GM12878 (cell line): Measurements from ENCODE around the gene LGALS8. TPM values are rescaled to one million over a fixed set of nuclear protein-coding genes. Genes with fewer than 3 reads are reported as not detected.

ENCODE experiments used
- ATAC-seq: fragments of 200-7000 bp; cut with Tn5 transposase; 3 replicates; pipeline ENCODE4 v1.9.1; 2020; ENCODE audit warnings: mild to moderate bottlenecking, moderate library complexity
- BruUV-seq: library from RNA; stranded (reverse); fragments of 400-500 nt; replicated peaks from 2 replicates; lab custom pipeline; 2021; lab: Mats Ljungman, UMichigan
- CTCF ChIA-PET: fragments of 300-600 bp; sonication (Branson Sonifier 250); formaldehyde crosslinking; extraction: SDS; loops from one replicate; lab custom pipeline; 2021; ENCODE audit warnings: inconsistent platforms; lab: Yijun Ruan, JAX
- POLR2A ChIA-PET: fragments of 350-600 bp; formaldehyde crosslinking; extraction: SDS; loops from one replicate; lab custom pipeline; 2021; ENCODE audit warnings: inconsistent platforms; lab: Charles Lee
- RAD21 ChIA-PET: fragments of 300-600 bp; sonication (Branson Sonifier 250); formaldehyde crosslinking; loops from one replicate; lab custom pipeline; 2023; ENCODE audit warnings: antibody characterized with exemption; ENCODE audit not compliant: unreplicated experiment; lab: Charles Lee
- SMC1A ChIA-PET: fragments of 300-600 bp; sonication (Branson Sonifier 250); formaldehyde crosslinking; loops from one replicate; lab custom pipeline; 2023; ENCODE audit not compliant: unreplicated experiment, uncharacterized antibody; lab: Charles Lee
- DNase-seq: peaks from one replicate; pipeline ENCODE4 v3.0.0-alpha.2; 2011; ENCODE audit warnings: low read depth, low spot score
- FAIRE-seq: peaks from 3 replicates; lab custom pipeline; 2011; peaks lifted over from hg19 to GRCh38; lab: Jason Lieb, UNC
- H2AFZ ChIP-seq: 2 replicates; pipeline ENCODE4 v1.6.0; 2011; ENCODE audit warnings: low read depth, low read length, control low read depth; ENCODE audit not compliant: control insufficient read depth
- H3K27ac ChIP-seq: 2 replicates; pipeline ENCODE4 v1.5.1; 2011; ENCODE audit warnings: control low read depth; ENCODE audit not compliant: control insufficient read depth, insufficient read depth
- H3K27me3 ChIP-seq, 2 experiments: replicated peaks in 1 of 2; 2 replicates each; pipeline versions ENCODE4 v1.6.0 to v1.6.1; 2011; ENCODE audit warnings: low read length in 1 of 2; ENCODE audit not compliant: control insufficient read depth in 2 of 2, insufficient read depth in 2 of 2
- H3K36me3 ChIP-seq, 2 experiments: 2 replicates each; pipeline ENCODE4 v1.5.1; 2011; ENCODE audit warnings: low read length in 1 of 2; ENCODE audit not compliant: control insufficient read depth in 2 of 2, insufficient read depth in 2 of 2
- H3K4me1 ChIP-seq: 2 replicates; pipeline ENCODE4 v1.6.1; 2011; ENCODE audit warnings: mild to moderate bottlenecking, low read length, moderate library complexity, mixed read lengths; ENCODE audit not compliant: control insufficient read depth, insufficient read depth
- H3K4me2 ChIP-seq: 2 replicates; pipeline ENCODE4 v1.6.0; 2011; ENCODE audit warnings: control low read depth; ENCODE audit not compliant: control insufficient read depth, insufficient read depth
- H3K4me3 ChIP-seq: fragments of 200-600 bp; sonication (generic); 2 replicates; pipeline ENCODE4 v1.5.1; 2016
- H3K79me2 ChIP-seq: 2 replicates; pipeline ENCODE4 v1.6.0; 2011; ENCODE audit warnings: low read length; ENCODE audit not compliant: control insufficient read depth, insufficient read depth
- H3K9ac ChIP-seq: 2 replicates; pipeline ENCODE4 v1.8.0; 2011; ENCODE audit warnings: low read length, control low read depth, mixed read lengths; ENCODE audit not compliant: control insufficient read depth, insufficient read depth
- H3K9me3 ChIP-seq: replicated peaks from 3 replicates; pipeline ENCODE4 v1.5.1; 2011; ENCODE audit warnings: mild to moderate bottlenecking, low read length; ENCODE audit not compliant: control insufficient read depth, insufficient read depth
- H4K20me1 ChIP-seq: 2 replicates; pipeline ENCODE4 v1.6.0; 2011; ENCODE audit not compliant: control insufficient read depth, insufficient read depth
- CEBPB ChIP-seq, 2 experiments: fragments of 150-350 bp in 1 of 2; IDR thresholded peaks; 2 replicates each; pipeline ENCODE4 v1.6.1; 2012 to 2014; ENCODE audit warnings: low read depth in 2 of 2, low read length in 2 of 2, borderline replicate concordance in 1 of 2, inconsistent platforms in 1 of 2
- FOXM1 ChIP-seq: IDR thresholded peaks from 2 replicates; pipeline ENCODE4 v1.6.1; 2012; ENCODE audit warnings: low read depth, mild to moderate bottlenecking, inconsistent platforms, low read length, moderate library complexity
- IRF4 ChIP-seq: IDR thresholded peaks from 2 replicates; pipeline ENCODE4 v1.6.1; 2011; ENCODE audit warnings: low read depth, low read length
- MEF2A ChIP-seq: IDR thresholded peaks from 2 replicates; pipeline ENCODE4 v1.6.1; 2011; ENCODE audit warnings: low read depth, mild to moderate bottlenecking, low read length, moderate library complexity; ENCODE audit not compliant: insufficient read depth
- MYC ChIP-seq: IDR thresholded peaks from 2 replicates; pipeline ENCODE4 v1.6.1; 2011; ENCODE audit warnings: mild to moderate bottlenecking, low read length, moderate library complexity, inconsistent platforms; ENCODE audit not compliant: insufficient read depth, insufficient replicate concordance, insufficient read length, severe bottlenecking
- NBN ChIP-seq: fragments of 450-650 bp; IDR thresholded peaks from 2 replicates; pipeline ENCODE4 v1.6.1; 2016
- SMAD5 ChIP-seq: IDR thresholded peaks from 2 replicates; pipeline ENCODE4 v1.6.1; 2016; ENCODE audit warnings: antibody characterized with exemption, low read depth
- STAT1 ChIP-seq: fragments of 450-650 bp; conservative IDR thresholded peaks from 2 replicates; pipeline ENCODE4 v1.6.1; 2014; ENCODE audit warnings: antibody characterized with exemption, mild to moderate bottlenecking
- SUPT20H ChIP-seq: IDR thresholded peaks from 2 replicates; pipeline ENCODE4 v1.6.1; 2011; ENCODE audit warnings: low read depth, mild to moderate bottlenecking, low read length, moderate library complexity, borderline replicate concordance; ENCODE audit not compliant: control insufficient read depth
- YY1 ChIP-seq: IDR thresholded peaks from 2 replicates; pipeline ENCODE4 v1.6.1; 2011; ENCODE audit warnings: low read depth, mild to moderate bottlenecking, low read length
- ZNF207 ChIP-seq: fragments of 450-650 bp; IDR thresholded peaks from 2 replicates; pipeline ENCODE4 v1.6.1; 2014; ENCODE audit warnings: antibody characterized with exemption, mild to moderate bottlenecking, borderline replicate concordance
- ZNF622 ChIP-seq: fragments of 450-650 bp; IDR thresholded peaks from 2 replicates; pipeline ENCODE4 v1.6.1; 2017; ENCODE audit warnings: mild to moderate bottlenecking, inconsistent platforms
- ZZZ3 ChIP-seq: IDR thresholded peaks from 2 replicates; pipeline ENCODE4 v1.6.1; 2011; ENCODE audit warnings: low read depth; ENCODE audit not compliant: control insufficient read depth, insufficient read length
- WGBS: methylation state at CpG from one replicate; pipeline ENCODE4 v1.1.6; 2016; ENCODE audit warnings: low lambda C conversion rate; ENCODE audit not compliant: insufficient replicate concordance, insufficient coverage; ENCODE audit errors: missing lambda C conversion rate; 5-methylcytosine and 5-hydroxymethylcytosine counted together
- in situ Hi-C: fragments of 300-500 bp; cut with MboI; formaldehyde crosslinking; loops from 9 replicates; pipeline ENCODE4 v1.14.3; 2018; ENCODE audit warnings: mixed read lengths
- intact Hi-C: fragments of 100-400 bp; cut with micrococcal nuclease; formaldehyde crosslinking; loops from one replicate; pipeline ENCODE4 v1.14.2; 2022; ENCODE audit not compliant: unreplicated experiment
- polyA plus RNA-seq, 11 experiments: library from polyadenylated mRNA; depleted of rRNA in 4 of 11; unstranded in 6 of 11; stranded (reverse) in 5 of 11; fragments of >200 nt; fragmentation: Nextera tagmentation in 4 of 11; fragmentation: Illumina TruSeq in 1 of 11; extraction: Ambion mirVana in 4 of 11; extraction: Trizol in 1 of 11; gene quantifications; 1 replicate in 1 of 11; 2 replicates in 10 of 11; pipeline versions ENCODE4 v1.2.1 to v1.2.3, GENCODE V29; 2011 to 2016; ENCODE audit warnings: inconsistent platforms in 2 of 11, missing spikeins in 2 of 11, low read depth in 1 of 11
- total RNA-seq, 4 experiments: library from RNA; depleted of rRNA in 3 of 4; stranded (reverse); fragments of >200 nt in 3 of 4; fragmentation: Illumina TruSeq in 1 of 4; extraction: Trizol in 1 of 4; gene quantifications; 2 replicates each; pipeline versions ENCODE4 v1.2.1 to v1.2.3, GENCODE V29; 2013 to 2021
- TF ChIP-seq, protein P1 (sequence below): IDR thresholded peaks from 2 replicates; pipeline ENCODE4 v1.6.1; 2012; ENCODE audit warnings: low read depth, low read length, improper control_type of control experiment
- TF ChIP-seq, protein P2 (sequence below): fragments of 450-650 bp; IDR thresholded peaks from 2 replicates; pipeline ENCODE4 v1.6.1; 2017; ENCODE audit warnings: low read depth, mild to moderate bottlenecking, moderate library complexity
- TF ChIP-seq, protein P3 (sequence below): IDR thresholded peaks from 2 replicates; pipeline ENCODE4 v1.6.1; 2012; ENCODE audit warnings: low read depth, low read length, improper control_type of control experiment
- TF ChIP-seq, protein P4 (sequence below): fragments of 450-650 bp; formaldehyde crosslinking; IDR thresholded peaks from 2 replicates; pipeline ENCODE4 v1.4.0; 2022; ENCODE audit warnings: mild to moderate bottlenecking, moderate library complexity

The LGALS8 gene
- total and polyA plus RNA-seq, 10 of the 15 experiments (the other 5 are each of a cell fraction or from before 2014, with no cell fraction given), result 15.4 to 86.5 (median 19.2) TPM

DNA sequence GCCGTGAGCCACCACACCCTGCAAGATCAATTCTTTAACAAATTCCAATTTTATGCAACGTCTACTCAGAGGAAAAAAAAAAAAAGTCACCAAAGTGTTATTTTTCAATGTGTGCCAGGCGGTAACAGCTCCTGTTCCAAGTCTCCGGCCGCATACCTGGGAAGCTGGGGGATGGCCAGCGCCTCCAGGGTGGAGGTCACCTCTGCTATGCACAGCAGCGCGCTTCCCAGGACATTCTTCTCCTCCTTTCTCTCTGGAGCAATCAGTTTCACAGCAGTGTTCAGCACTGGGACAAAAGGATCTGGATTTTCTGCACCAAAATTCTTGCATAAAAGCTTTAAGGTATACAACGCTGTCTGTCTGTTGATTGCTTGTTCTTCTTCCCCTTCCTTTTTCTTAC, 34.3 kb downstream of the LGALS8 start (continued):
- TF ChIP-seq, protein P1, sequence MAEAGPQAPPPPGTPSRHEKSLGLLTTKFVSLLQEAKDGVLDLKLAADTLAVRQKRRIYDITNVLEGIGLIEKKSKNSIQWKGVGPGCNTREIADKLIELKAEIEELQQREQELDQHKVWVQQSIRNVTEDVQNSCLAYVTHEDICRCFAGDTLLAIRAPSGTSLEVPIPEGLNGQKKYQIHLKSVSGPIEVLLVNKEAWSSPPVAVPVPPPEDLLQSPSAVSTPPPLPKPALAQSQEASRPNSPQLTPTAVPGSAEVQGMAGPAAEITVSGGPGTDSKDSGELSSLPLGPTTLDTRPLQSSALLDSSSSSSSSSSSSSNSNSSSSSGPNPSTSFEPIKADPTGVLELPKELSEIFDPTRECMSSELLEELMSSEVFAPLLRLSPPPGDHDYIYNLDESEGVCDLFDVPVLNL, result no peak
- TF ChIP-seq YY1 (no peak), NBN (no peak), IRF4 (no peak), CEBPB (IDR thresholded peaks at IDR 0.05; ENCODE audit: borderline replicate concordance in 1 of 2, low read depth in 2 of 2, low read length in 2 of 2) (no peak)

DNA sequence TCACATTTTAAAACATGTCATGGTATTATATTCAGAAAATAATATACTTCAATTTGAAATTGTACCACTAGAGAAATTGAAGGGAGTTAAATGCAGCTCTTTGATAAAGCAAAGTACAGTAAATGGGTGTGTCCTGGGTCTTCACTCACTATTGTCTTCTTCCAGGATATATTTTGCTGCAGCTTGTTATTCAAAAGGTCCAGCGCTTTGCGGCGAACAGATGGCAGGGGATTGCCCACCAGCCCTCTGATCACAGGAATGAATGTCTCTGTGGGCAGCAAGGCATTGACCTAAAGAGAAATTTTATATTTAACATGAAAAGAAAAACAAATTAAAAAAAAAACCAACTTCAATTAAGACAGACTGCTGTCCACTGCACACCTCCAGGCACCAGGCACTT, 35.1 kb downstream of the LGALS8 start:
- no peak overlapping the region for H3K27ac ChIP-seq
- H3K4me1 ChIP-seq, result no peaks in the 10 kb centered on the region
- H3K27me3 ChIP-seq, result no peaks in the 10 kb centered on the region
- FAIRE-seq (no peak), ATAC-seq (no peak), DNase-seq (no peak)
- no peaks in the 10 kb centered on the region for H4K20me1 ChIP-seq
- RAD21 ChIA-PET, result no interaction called here
- 100% methylated on average over 3 of the region's 3 CpGs for WGBS
- intact Hi-C loops, result no loop called here
- CTCF ChIA-PET, result interaction anchor here (1.2 to 1.5 kb wide), 2 partner anchors 9 to 10 kb away, joined by 3 to 5 read pairs; no protein-coding TSS in a partner anchor
- no peaks in the 10 kb centered on the region for H3K79me2 ChIP-seq
- H3K9me3 ChIP-seq, result no peaks in the 10 kb centered on the region
- in situ Hi-C loops, result no loop called here
- POLR2A ChIA-PET, result no interaction called here
- no peak overlapping the region for H3K9ac ChIP-seq
- SMC1A ChIA-PET, result interaction anchor here (0.5 to 2.0 kb wide), 3 partner anchors 10 to 39 kb away, joined by 3 to 5 read pairs (median 3); no protein-coding TSS in a partner anchor
- H3K4me3 ChIP-seq, result no peak overlapping the region
- no peak overlapping the region for H2AFZ ChIP-seq
- H3K36me3 ChIP-seq, result peaks cover 7 to 40% of the 10 kb centered on the region in 2 experiments
- H3K4me2 ChIP-seq, result no peak overlapping the region
- no TSS peak for BruUV-seq
- TF ChIP-seq, protein P2, sequence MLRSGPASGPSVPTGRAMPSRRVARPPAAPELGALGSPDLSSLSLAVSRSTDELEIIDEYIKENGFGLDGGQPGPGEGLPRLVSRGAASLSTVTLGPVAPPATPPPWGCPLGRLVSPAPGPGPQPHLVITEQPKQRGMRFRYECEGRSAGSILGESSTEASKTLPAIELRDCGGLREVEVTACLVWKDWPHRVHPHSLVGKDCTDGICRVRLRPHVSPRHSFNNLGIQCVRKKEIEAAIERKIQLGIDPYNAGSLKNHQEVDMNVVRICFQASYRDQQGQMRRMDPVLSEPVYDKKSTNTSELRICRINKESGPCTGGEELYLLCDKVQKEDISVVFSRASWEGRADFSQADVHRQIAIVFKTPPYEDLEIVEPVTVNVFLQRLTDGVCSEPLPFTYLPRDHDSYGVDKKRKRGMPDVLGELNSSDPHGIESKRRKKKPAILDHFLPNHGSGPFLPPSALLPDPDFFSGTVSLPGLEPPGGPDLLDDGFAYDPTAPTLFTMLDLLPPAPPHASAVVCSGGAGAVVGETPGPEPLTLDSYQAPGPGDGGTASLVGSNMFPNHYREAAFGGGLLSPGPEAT, result no peak
- no peak for TF ChIP-seq MEF2A
- TF ChIP-seq ZNF622, result no peak
- TF ChIP-seq ZZZ3, result no peak
- TF ChIP-seq, protein P3, sequence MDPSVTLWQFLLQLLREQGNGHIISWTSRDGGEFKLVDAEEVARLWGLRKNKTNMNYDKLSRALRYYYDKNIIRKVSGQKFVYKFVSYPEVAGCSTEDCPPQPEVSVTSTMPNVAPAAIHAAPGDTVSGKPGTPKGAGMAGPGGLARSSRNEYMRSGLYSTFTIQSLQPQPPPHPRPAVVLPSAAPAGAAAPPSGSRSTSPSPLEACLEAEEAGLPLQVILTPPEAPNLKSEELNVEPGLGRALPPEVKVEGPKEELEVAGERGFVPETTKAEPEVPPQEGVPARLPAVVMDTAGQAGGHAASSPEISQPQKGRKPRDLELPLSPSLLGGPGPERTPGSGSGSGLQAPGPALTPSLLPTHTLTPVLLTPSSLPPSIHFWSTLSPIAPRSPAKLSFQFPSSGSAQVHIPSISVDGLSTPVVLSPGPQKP, result no peak
- no peak for TF ChIP-seq ZNF207
- no peak for TF ChIP-seq SUPT20H
- TF ChIP-seq, protein P4, sequence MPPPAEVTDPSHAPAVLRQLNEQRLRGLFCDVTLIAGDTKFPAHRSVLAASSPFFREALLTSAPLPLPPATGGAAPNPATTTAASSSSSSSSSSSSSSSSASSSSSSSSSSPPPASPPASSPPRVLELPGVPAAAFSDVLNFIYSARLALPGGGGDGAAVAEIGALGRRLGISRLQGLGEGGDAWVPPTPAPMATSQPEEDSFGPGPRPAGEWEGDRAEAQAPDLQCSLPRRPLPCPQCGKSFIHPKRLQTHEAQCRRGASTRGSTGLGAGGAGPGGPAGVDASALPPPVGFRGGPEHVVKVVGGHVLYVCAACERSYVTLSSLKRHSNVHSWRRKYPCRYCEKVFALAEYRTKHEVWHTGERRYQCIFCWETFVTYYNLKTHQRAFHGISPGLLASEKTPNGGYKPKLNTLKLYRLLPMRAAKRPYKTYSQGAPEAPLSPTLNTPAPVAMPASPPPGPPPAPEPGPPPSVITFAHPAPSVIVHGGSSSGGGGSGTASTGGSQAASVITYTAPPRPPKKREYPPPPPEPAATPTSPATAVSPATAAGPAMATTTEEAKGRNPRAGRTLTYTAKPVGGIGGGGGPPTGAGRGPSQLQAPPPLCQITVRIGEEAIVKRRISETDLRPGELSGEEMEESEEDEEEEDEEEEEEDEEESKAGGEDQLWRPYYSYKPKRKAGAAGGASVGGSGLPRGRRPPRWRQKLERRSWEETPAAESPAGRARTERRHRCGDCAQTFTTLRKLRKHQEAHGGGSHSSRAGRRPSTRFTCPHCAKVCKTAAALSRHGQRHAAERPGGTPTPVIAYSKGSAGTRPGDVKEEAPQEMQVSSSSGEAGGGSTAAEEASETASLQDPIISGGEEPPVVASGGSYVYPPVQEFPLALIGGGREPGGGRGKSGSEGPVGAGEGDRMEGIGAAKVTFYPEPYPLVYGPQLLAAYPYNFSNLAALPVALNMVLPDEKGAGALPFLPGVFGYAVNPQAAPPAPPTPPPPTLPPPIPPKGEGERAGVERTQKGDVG, result no peak
- no peak for TF ChIP-seq FOXM1
- no peak for TF ChIP-seq SMAD5
- no peak for TF ChIP-seq MYC
- no peak for TF ChIP-seq STAT1
